Stimulated activated CD8-positive, alpha-beta memory T cell treated with anti-CD3 and anti-CD28 coated beads, Interleukin-15, amount 100 ng/mL, for 24 hours (primary cell): ENCODE measurements around the gene DTYMK.
A peak's percentile ranks its signal among the peaks of the same experiment; 100 is the strongest.
"Not testable (repeated sequence)": the region's sequence is repeated elsewhere in the genome, so short reads cannot be mapped to it uniquely, and the experiment has no call there.

Experiments used
- DNase-seq: peaks from one replicate; pipeline ENCODE4 v3.0.0-alpha.2; 2020; ENCODE audit warnings: low read depth

Gene DTYMK

GRCh38 chr2:241686650-241687425 lies at the start of gene DTYMK:
DTYMK (minus strand) TSS chr2:241686815; CDS start chr2:241686783, 32 bp downstream.
- DNase-seq = peak; percentile 91

GRCh38 chr2:241736111-241736510 lies 49.5 kb upstream of the DTYMK start:
- no peak for DNase-seq

- peak; percentile 93 for DNase-seq
Observed at GRCh38 chr2:241734467-241735208, 48.0 kb upstream of the DTYMK start, which contains the start of gene D2HGDH. D2HGDH (plus strand) TSS chr2:241734630; CDS start chr2:241735225, 595 bp downstream.

GRCh38 chr2:241734208-241734466 lies 47.5 kb upstream of the DTYMK start:
- no peak for DNase-seq

- no peak for DNase-seq
Observed at GRCh38 chr2:241733391-241734207, 47.0 kb upstream of the DTYMK start.

- DNase-seq = not testable (repeated sequence)
Observed at GRCh38 chr2:241732513-241733186, 46.0 kb upstream of the DTYMK start.

GRCh38 chr2:241730671-241731293 lies 44.2 kb upstream of the DTYMK start:
- DNase-seq = no peak

GRCh38 chr2:241729868-241730267 lies 43.3 kb upstream of the DTYMK start:
- DNase-seq = no peak

- DNase-seq = no peak
Observed at GRCh38 chr2:241728627-241729026, 42.0 kb upstream of the DTYMK start.

GRCh38 chr2:241728000-241728399 lies 41.4 kb upstream of the DTYMK start:
- DNase-seq = no peak

- no peak for DNase-seq
Observed at GRCh38 chr2:241726459-241726858, 39.8 kb upstream of the DTYMK start.

- DNase-seq = no peak
Observed at GRCh38 chr2:241724975-241725870, 38.6 kb upstream of the DTYMK start.

GRCh38 chr2:241724259-241724974 lies 37.8 kb upstream of the DTYMK start:
- DNase-seq = no peak

- no peak for DNase-seq
Observed at GRCh38 chr2:241722896-241723454, 36.4 kb upstream of the DTYMK start.

- no peak for DNase-seq
Observed at GRCh38 chr2:241721852-241722251, 35.2 kb upstream of the DTYMK start.

GRCh38 chr2:241720560-241720959 lies 33.9 kb upstream of the DTYMK start:
- DNase-seq = no peak

- DNase-seq = no peak
Observed at GRCh38 chr2:241720099-241720498, 33.5 kb upstream of the DTYMK start.

GRCh38 chr2:241719093-241719492 lies 32.5 kb upstream of the DTYMK start:
- no peak for DNase-seq

GRCh38 chr2:241708879-241709278 lies 22.3 kb upstream of the DTYMK start:
- DNase-seq = no peak

GRCh38 chr2:241706537-241706936 lies 19.9 kb upstream of the DTYMK start:
- no peak for DNase-seq
